Activated naive CD8-positive, alpha-beta T cell treated with anti-CD3 and anti-CD28 coated beads for 36 hours (primary cell): ENCODE measurements around the gene PLA2G7. TPM values are rescaled to one million over a fixed set of nuclear protein-coding genes. Genes with fewer than 3 reads are reported as not detected.

ENCODE experiments used
- DNase-seq: peaks from one replicate; pipeline ENCODE4 v3.0.0; 2021
- H3K27ac Mint-ChIP-seq: one replicate; pipeline ENCODE4 v1.8.0; 2022; ENCODE audit warnings: mild to moderate bottlenecking, moderate library complexity, mixed read lengths
- H3K27me3 Mint-ChIP-seq: one replicate; pipeline ENCODE4 v1.8.0; 2022; ENCODE audit warnings: mild to moderate bottlenecking, mixed read lengths
- H3K36me3 Mint-ChIP-seq: one replicate; pipeline ENCODE4 v1.8.0; 2021; ENCODE audit warnings: mild to moderate bottlenecking, mixed read lengths
- H3K4me1 Mint-ChIP-seq: one replicate; pipeline ENCODE4 v1.8.0; 2021; ENCODE audit warnings: mixed read lengths
- H3K4me3 Mint-ChIP-seq: one replicate; pipeline ENCODE4 v1.8.0; 2022; ENCODE audit warnings: mild to moderate bottlenecking, moderate library complexity, mixed read lengths
- H3K9me3 Mint-ChIP-seq: one replicate; pipeline ENCODE4 v1.8.0; 2022; ENCODE audit warnings: mixed read lengths
- total RNA-seq, 2 experiments: library from RNA; stranded (reverse); gene quantifications; one replicate each; pipeline ENCODE4 v1.2.3, GENCODE V29; 2021

The PLA2G7 gene
- total RNA-seq, 2 experiments from 2014 or later = not detected

GRCh38 chr6:46733341-46733801 lies 1.8 kb downstream of the PLA2G7 start:
- Mint-ChIP-seq H3K9me3 (no peaks in the 10 kb centered on the region), H3K36me3 (no peaks in the 10 kb centered on the region), H3K27me3 (peaks cover 79% of the 10 kb centered on the region), H3K27ac (no peak overlapping the region), H3K4me1 (peaks cover 4% of the 10 kb centered on the region), H3K4me3 (no peak overlapping the region)
- DNase-seq = no peak

DNA sequence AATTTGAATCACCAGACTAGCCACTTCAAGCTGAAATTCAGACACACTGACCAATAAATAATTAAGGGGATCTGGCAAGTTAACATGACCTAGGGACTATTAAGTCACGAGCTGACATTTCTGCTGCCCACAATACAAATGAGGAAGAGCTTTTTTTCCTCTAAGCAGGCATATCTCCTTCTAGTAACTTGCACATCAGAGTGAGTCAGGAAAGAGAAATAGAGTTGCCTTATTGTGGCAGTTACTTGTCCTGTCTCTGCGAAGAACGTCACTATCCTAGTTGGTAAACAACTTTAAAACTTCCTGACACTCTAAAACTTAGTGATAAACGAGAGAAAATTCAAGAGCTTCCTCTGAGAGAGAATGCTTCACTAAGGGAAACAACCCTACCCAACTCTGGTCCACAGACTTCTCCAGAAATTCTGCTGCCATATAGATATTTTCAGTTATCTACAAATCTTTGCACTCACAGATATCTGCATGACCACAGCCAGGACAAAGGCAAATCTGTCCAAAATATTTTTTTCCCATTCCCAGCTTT lies 4.2 kb downstream of the PLA2G7 start:
- Mint-ChIP-seq H3K27me3 (peaks cover 72% of the 10 kb centered on the region), H3K36me3 (no peaks in the 10 kb centered on the region), H3K4me1 (peaks cover 4% of the 10 kb centered on the region), H3K4me3 (no peak overlapping the region), H3K9me3 (no peaks in the 10 kb centered on the region), H3K27ac (no peak overlapping the region)
- no peak for DNase-seq

- Mint-ChIP-seq H3K27ac (no peak overlapping the region), H3K4me3 (no peak overlapping the region), H3K4me1 (peaks cover 1% of the 10 kb centered on the region), H3K36me3 (no peaks in the 10 kb centered on the region), H3K27me3 (peaks cover 69% of the 10 kb centered on the region), H3K9me3 (no peaks in the 10 kb centered on the region)
- DNase-seq = no peak
Observed at GRCh38 chr6:46729787-46730326, 5.3 kb downstream of the PLA2G7 start.

DNA sequence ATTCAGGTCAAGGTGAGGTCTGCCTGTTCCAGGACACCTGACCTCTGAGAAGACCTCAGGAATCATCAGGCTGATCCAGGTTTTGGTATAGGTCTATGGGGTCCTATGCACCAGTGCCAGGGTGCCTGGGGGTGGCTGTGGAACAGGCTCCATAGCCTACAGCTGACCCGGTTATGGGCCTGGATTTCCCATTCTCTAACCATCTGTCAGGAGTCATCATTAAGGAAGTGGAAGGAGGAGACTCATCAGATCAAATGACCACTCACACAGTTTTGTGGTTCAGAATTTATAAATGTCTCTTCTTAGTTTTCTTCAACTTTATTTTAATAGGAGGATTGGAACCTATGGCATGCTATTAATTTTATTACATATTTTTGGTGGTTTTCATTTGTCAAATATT lies 14.8 kb downstream of the PLA2G7 start:
- peaks cover 35% of the 10 kb centered on the region for H3K27me3 Mint-ChIP-seq
- H3K36me3 Mint-ChIP-seq = no peaks in the 10 kb centered on the region
- H3K27ac Mint-ChIP-seq = no peak overlapping the region
- peaks cover 3% of the 10 kb centered on the region for H3K4me1 Mint-ChIP-seq
- H3K9me3 Mint-ChIP-seq = no peaks in the 10 kb centered on the region
- no peak for DNase-seq
- no peak overlapping the region for H3K4me3 Mint-ChIP-seq

DNA sequence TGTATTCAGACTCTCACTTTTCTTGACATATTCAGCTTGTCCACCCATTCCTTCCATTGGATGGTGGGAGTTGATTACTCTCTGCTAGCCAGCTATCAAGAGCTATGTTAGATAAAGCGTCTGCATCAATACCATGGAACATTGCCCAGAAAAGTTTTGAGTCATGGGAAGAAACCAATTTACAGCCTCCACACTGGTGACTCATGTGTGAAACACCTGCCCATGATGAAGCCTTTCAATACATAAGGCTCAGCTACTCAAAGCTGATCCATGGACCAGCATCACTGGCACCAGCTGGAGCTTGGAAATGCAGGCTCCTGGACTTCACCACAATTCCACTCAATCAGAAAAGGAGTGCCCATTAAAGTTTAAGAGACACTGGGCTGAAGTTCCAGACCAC lies 16.1 kb downstream of the PLA2G7 start:
- H3K27ac Mint-ChIP-seq = no peak overlapping the region
- peaks cover 3% of the 10 kb centered on the region for H3K4me1 Mint-ChIP-seq

DNA sequence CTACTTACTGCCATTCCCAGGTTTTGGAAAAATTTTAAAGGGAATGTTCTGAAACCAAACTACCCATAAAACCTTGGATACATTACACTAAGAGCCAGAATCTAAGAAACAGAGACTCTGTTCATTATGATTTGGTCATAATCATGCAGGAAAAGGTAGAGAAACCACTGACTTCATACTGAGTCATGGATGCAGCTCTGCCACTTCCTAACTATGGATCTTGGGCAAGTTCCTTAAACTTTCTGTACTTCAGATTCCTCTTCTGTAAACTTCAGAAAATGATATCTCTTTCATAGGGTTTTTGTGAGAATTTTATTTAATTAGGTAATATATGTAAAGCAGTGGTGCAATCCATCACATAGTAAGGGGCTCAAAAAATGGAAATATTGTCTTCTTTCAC lies 20.0 kb downstream of the PLA2G7 start:
- Mint-ChIP-seq H3K4me1 (peaks cover 3% of the 10 kb centered on the region), H3K9me3 (no peaks in the 10 kb centered on the region), H3K27me3 (peaks cover 28% of the 10 kb centered on the region), H3K27ac (no peak overlapping the region), H3K4me3 (no peak overlapping the region), H3K36me3 (no peaks in the 10 kb centered on the region)
- no peak for DNase-seq

More for the DNA sequence above, 16.1 kb downstream of the PLA2G7 start:
- Mint-ChIP-seq H3K4me3 (no peak overlapping the region), H3K9me3 (no peaks in the 10 kb centered on the region), H3K27me3 (peaks cover 30% of the 10 kb centered on the region), H3K36me3 (no peaks in the 10 kb centered on the region)
- no peak for DNase-seq

GRCh38 chr6:46711491-46711890 lies 23.7 kb downstream of the PLA2G7 start:
- H3K27me3 Mint-ChIP-seq = peaks cover 26% of the 10 kb centered on the region
- no peaks in the 10 kb centered on the region for H3K9me3 Mint-ChIP-seq
- H3K27ac Mint-ChIP-seq = no peak overlapping the region
- H3K4me1 Mint-ChIP-seq = no peaks in the 10 kb centered on the region
- H3K36me3 Mint-ChIP-seq = no peaks in the 10 kb centered on the region
- no peak for DNase-seq
- no peak overlapping the region for H3K4me3 Mint-ChIP-seq

- DNase-seq = no peak
- H3K9me3 Mint-ChIP-seq = no peaks in the 10 kb centered on the region
- no peaks in the 10 kb centered on the region for H3K4me1 Mint-ChIP-seq
- H3K27me3 Mint-ChIP-seq = peaks cover 47% of the 10 kb centered on the region
- no peak overlapping the region for H3K4me3 Mint-ChIP-seq
- no peaks in the 10 kb centered on the region for H3K36me3 Mint-ChIP-seq
- no peak overlapping the region for H3K27ac Mint-ChIP-seq
Observed at GRCh38 chr6:46706464-46706863, 28.7 kb downstream of the PLA2G7 start.

- Mint-ChIP-seq H3K27ac (no peak overlapping the region), H3K27me3 (peaks cover 49% of the 10 kb centered on the region), H3K36me3 (no peaks in the 10 kb centered on the region), H3K4me1 (no peaks in the 10 kb centered on the region), H3K4me3 (no peak overlapping the region), H3K9me3 (no peaks in the 10 kb centered on the region)
- DNase-seq = no peak
Observed at GRCh38 chr6:46704562-46704961, 30.6 kb downstream of the PLA2G7 start.

- Mint-ChIP-seq H3K27me3 (peaks cover 39% of the 10 kb centered on the region), H3K4me1 (no peaks in the 10 kb centered on the region), H3K9me3 (no peaks in the 10 kb centered on the region), H3K4me3 (no peak overlapping the region), H3K27ac (no peak overlapping the region), H3K36me3 (no peaks in the 10 kb centered on the region)
- no peak for DNase-seq
Observed at GRCh38 chr6:46699970-46700369, 35.2 kb downstream of the PLA2G7 start.

GRCh38 chr6:46690911-46691451 lies 44.2 kb downstream of the PLA2G7 start:
- no peaks in the 10 kb centered on the region for H3K9me3 Mint-ChIP-seq
- no peak for DNase-seq
- no peak overlapping the region for H3K27ac Mint-ChIP-seq
- no peak overlapping the region for H3K4me3 Mint-ChIP-seq
- peaks cover 14% of the 10 kb centered on the region for H3K27me3 Mint-ChIP-seq
- no peaks in the 10 kb centered on the region for H3K36me3 Mint-ChIP-seq
- no peaks in the 10 kb centered on the region for H3K4me1 Mint-ChIP-seq

DNA sequence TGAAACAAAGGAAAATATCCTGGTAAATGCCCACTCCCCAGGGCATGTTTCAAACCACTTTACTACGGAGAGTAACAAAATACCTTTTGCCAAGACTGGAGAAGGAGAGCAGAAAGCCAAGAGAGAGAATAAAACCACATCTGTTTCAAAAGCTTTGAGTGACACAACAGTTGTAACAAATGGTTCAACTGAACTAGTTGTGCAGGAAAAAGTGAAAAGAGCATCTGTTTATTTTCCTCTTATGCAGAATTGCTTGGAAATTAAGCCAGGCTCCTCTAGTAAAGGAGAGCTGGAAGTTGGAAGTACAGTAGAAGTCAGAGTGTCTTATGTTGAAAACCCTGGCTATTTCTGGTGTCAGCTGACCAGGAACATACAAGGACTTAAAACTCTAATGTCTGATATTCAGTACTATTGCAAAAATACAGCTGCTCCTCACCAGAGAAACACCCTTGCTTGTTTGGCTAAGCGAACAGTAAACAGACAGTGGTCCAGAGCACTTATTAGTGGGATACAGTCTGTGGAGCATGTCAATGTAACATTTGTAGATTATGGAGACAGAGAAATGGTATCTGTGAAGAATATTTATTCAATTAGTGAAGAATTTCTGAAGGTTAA lies 44.9 kb downstream of the PLA2G7 start:
- peaks cover 14% of the 10 kb centered on the region for H3K27me3 Mint-ChIP-seq
- no peaks in the 10 kb centered on the region for H3K4me1 Mint-ChIP-seq
- no peak overlapping the region for H3K27ac Mint-ChIP-seq
- no peaks in the 10 kb centered on the region for H3K36me3 Mint-ChIP-seq
- no peaks in the 10 kb centered on the region for H3K9me3 Mint-ChIP-seq
- no peak overlapping the region for H3K4me3 Mint-ChIP-seq
- DNase-seq = no peak

- no peak overlapping the region for H3K4me3 Mint-ChIP-seq
Observed at GRCh38 chr6:46689657-46690056, 45.5 kb downstream of the PLA2G7 start.

GRCh38 chr6:46688966-46689335 lies 46.2 kb downstream of the PLA2G7 start:
- Mint-ChIP-seq H3K4me1 (no peaks in the 10 kb centered on the region), H3K27me3 (peaks cover 11% of the 10 kb centered on the region), H3K36me3 (no peaks in the 10 kb centered on the region), H3K9me3 (no peaks in the 10 kb centered on the region), H3K27ac (no peak overlapping the region), H3K4me3 (no peak overlapping the region)
- DNase-seq = no peak

More at GRCh38 chr6:46689657-46690056, 45.5 kb downstream of the PLA2G7 start:
- Mint-ChIP-seq H3K9me3 (no peaks in the 10 kb centered on the region), H3K27ac (no peak overlapping the region), H3K4me1 (no peaks in the 10 kb centered on the region), H3K36me3 (no peaks in the 10 kb centered on the region), H3K27me3 (peaks cover 14% of the 10 kb centered on the region)
- DNase-seq = no peak

DNA sequence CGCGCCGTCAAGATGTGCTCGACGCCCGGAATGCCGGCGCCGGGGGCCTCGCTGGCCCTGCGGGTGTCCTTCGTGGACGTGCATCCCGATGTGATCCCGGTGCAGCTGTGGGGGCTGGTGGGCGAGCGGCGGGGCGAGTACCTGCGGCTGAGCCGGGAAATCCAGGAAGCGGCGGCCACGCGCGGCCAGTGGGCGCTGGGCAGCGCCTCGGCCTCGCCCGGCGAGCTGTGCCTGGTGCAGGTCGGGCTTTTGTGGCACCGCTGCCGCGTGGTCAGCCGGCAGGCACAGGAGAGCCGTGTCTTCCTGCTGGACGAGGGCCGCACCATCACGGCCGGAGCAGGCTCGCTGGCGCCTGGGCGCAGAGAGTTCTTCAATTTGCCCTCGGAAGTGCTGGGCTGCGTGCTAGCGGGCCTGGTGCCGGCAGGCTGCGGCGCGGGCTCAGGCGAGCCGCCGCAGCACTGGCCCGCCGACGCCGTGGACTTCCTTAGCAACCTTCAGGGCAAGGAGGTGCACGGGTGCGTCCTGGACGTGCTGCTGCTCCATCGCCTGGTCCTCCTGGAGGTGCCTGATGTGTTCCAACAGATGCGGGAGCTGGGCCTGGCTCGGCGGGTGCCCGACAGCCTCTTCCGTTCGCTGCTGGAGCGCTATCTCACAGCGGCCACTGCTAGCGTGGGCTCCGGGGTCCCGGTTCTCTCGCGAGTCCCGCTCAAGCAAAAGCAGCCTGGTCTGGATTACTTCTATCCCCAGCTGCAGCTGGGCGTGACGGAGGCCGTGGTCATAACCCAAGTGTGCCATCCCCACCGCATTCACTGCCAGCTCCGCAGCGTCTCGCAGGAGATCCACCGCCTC lies 46.8 kb downstream of the PLA2G7 start:
- H3K27ac Mint-ChIP-seq = no peak overlapping the region
- no peak for DNase-seq
- no peaks in the 10 kb centered on the region for H3K9me3 Mint-ChIP-seq
- H3K4me1 Mint-ChIP-seq = no peaks in the 10 kb centered on the region
- no peaks in the 10 kb centered on the region for H3K36me3 Mint-ChIP-seq
- peaks cover 7% of the 10 kb centered on the region for H3K27me3 Mint-ChIP-seq
- no peak overlapping the region for H3K4me3 Mint-ChIP-seq
